ENCODE data around the gene PPA1.

GRCh38 chr10:70269741-70270140, 36.5 kb upstream of the PPA1 start:
- no peak for TF ChIP-seq CTCF (IDR thresholded peaks at IDR 0.05)
- TF ChIP-seq POLR2AphosphoS5 (IDR thresholded peaks at IDR 0.05) = no peak

Data from breast epithelium (tissue), 3 donors.